Cardiac fibroblast (primary cell): ENCODE results near the gene SLC47A2.

ENCODE experiments used
- DNase-seq, 2 donors: peaks; one replicate each; pipeline versions ENCODE4 v3.0.0 to v3.0.0-alpha.2; 2010; ENCODE audit warnings: low read depth in 2 of 2
- H3K4me3 ChIP-seq, 2 donors: replicated peaks in 1 of 2; 1 replicate in 1 of 2; 2 replicates in 1 of 2; pipeline ENCODE4 v1.5.1; 2011; ENCODE audit warnings: low read depth in 2 of 2, low read length in 2 of 2, mild to moderate bottlenecking in 2 of 2, moderate library complexity in 1 of 2
- TF ChIP-seq, protein P1 (sequence below): IDR thresholded peaks from one replicate; pipeline ENCODE4 v1.5.1; 2011; ENCODE audit warnings: low read depth, mild to moderate bottlenecking, low read length, inconsistent platforms

SLC47A2 gene

DNA sequence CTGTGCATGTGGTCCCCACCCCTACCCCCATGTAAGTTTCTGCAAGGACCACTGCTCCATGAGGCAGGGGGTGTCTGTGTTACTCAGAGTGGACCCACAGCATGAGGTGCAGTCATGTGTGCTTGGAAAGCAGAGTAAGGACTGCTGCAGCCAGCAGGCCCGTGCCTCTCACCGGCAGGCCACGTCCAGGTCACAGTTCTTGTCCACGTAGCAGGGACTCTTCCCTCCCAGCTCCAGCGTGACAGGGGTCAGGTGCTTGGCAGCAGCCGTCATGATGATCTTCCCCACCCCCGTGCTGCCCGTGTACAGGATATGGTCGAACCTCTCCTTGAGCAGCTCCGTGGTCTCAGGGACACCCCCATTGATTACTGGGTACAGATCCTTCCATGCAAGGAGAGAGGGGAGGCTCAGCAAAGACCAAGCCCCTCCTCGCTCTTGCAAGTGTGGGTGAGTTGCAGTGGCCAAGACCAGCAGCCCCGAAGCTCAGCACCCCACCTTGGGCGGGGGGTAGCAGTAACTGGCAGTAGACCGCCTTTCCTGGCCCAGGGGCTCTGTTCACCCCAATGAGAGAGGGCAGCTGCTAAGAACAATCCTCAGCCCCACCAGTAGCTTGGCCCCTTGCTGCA, 25.6 kb upstream of the SLC47A2 start:
- TF ChIP-seq, protein P1, sequence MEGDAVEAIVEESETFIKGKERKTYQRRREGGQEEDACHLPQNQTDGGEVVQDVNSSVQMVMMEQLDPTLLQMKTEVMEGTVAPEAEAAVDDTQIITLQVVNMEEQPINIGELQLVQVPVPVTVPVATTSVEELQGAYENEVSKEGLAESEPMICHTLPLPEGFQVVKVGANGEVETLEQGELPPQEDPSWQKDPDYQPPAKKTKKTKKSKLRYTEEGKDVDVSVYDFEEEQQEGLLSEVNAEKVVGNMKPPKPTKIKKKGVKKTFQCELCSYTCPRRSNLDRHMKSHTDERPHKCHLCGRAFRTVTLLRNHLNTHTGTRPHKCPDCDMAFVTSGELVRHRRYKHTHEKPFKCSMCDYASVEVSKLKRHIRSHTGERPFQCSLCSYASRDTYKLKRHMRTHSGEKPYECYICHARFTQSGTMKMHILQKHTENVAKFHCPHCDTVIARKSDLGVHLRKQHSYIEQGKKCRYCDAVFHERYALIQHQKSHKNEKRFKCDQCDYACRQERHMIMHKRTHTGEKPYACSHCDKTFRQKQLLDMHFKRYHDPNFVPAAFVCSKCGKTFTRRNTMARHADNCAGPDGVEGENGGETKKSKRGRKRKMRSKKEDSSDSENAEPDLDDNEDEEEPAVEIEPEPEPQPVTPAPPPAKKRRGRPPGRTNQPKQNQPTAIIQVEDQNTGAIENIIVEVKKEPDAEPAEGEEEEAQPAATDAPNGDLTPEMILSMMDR = no peak
- DNase-seq = no peak
- H3K4me3 ChIP-seq = no peak overlapping the region

DNA sequence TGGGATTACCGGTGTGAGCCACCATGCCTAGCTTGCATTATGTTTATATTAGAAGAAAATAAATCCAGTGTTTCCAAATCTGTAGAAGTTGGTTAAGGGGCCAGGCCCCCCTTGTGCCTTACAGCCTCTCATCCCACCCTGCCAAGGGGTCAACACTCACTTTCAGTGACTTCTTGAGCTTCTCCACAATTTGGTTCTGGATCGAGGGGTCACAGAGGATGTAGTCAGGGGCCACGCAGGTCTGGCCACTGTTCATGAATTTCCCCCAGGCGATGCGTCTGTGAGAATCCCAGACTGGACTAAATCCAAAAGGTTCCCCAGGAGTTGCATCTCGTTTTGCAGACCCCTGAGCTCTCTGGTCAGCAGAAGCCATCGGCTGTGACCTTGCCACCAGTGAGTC, 24.5 kb upstream of the SLC47A2 start:
- no peak overlapping the region for H3K4me3 ChIP-seq
- DNase-seq = no peak
- TF ChIP-seq, protein P1 = no peak

DNA sequence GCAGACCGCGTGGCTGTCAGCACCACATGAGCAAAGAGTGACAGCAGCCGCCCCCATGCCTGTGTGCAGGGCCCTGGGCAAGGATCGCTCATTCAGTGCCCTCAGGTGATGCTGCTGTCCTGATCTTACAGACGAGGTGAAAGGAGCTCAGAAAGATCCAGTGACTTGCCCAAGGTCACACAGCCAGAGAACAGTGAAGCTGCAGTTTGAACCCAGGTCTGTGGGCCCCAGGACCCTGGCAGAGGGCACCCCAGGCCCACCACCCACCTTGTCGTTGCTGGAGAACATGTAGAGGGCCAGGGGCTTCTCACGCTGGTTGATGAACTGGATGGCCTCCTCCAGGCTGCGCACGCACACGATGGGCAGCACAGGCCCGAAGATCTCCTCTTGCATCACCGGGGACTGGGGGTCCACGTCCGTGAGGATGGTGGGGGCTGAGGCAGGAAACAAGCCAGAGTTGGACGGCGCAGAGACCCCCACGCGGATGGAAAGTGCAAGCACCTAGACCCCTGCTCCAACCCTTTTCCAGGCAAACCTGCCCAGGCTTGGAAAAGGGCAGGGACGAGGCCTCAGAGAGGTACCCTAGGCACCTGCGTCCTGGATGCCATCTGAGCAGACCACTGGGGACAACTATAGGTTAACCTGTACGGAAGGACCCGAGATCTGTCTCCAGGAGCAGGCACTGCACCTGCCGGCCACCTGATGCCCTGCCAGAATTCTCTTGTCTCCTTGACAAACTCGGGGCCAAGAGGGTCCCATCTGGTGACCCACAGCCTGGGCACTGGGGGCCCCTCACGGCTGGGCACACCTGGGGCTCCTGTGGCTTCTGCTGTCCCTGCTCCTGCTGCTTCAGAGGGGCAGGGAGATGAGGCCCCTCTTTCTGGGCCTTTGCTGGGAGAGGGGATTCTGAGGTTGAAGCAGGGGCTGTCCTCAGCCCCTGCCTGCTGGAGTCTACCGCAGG, 23.1 kb upstream of the SLC47A2 start:
- no peak overlapping the region for H3K4me3 ChIP-seq
- TF ChIP-seq, protein P1 = no peak
- DNase-seq = no peak

DNA sequence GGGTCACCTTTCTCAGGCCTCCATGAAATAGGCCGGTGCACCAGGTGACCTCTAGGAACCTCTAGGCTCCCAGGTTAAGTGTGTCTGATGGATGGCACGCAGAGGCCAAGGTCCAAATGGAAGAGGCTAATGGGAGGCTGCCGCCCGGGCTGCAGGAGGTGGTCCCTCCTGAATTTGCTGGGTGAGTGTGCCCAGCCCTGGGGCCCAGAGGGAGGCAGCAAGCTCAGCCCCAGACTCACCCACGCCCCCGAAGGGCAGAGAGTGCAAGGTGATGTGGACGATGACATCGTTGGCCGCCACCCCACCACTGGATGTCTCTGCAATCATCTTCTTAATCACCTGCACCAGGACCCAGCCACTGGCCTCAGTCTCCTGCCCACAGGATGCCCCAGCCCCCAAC, 22.4 kb upstream of the SLC47A2 start:
- TF ChIP-seq, protein P1 = no peak
- DNase-seq = no peak
- H3K4me3 ChIP-seq = no peak overlapping the region

DNA sequence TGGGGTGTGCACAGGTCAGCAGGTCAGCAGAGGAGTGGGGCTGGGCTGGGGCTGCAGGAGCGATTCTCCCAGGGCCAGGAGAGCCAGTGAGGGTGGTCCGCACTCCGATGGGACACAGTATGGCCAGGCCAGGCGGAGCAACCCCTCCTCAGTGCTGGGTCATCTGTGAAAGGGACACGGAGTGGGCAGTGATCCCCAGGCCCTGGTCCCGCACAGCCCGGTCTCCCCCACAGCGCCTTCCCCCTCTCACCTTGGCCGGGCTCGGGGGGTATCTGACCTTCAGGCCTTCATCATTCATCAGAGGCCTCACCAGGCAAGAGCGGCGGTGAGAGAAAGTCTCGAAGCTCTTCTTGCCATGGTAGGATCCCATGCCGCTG, 21.7 kb upstream of the SLC47A2 start:
- no peak overlapping the region for H3K4me3 ChIP-seq
- TF ChIP-seq, protein P1 = no peak
- no peak for DNase-seq

DNA sequence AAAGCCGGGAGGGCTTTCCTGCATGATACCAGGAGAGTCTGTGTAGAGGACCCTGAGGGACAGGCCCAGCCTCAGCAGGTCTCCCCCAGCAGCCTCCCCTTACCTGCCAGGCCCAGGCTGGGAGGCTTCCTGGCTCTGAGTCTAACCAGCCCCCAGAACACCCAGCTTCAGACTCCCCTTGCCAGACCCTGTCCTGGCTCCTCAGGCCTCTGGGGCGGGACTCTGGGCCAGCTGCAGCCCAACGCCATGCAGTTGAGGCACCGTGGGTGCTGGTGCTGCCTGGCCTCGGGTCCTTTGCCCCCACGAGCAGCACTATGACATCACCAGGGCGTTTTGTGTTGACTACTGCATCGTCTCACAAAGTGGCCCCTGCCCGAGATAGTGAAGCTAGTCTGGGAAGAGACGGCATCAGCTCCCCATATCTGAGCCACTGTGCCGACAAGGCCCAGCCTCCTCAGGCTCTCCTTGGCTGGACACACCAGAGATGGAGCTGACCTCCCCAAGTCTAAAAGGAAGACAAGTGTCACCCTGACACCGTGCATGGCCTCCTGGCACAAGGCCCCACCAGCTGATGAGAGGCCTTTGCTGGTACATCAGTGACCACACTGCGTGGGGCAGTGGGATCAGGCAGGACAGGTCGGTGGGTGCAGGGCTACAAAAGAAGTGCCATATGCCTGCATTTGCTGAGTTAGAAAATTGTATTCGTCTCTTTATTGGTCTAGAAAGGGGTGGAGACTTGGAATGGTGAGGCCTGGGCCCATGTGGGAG, 21.1 kb upstream of the SLC47A2 start:
- no peak for DNase-seq
- H3K4me3 ChIP-seq = no peak overlapping the region
- TF ChIP-seq, protein P1 = no peak
